ENCODE data around the gene ERFE.

DNA sequence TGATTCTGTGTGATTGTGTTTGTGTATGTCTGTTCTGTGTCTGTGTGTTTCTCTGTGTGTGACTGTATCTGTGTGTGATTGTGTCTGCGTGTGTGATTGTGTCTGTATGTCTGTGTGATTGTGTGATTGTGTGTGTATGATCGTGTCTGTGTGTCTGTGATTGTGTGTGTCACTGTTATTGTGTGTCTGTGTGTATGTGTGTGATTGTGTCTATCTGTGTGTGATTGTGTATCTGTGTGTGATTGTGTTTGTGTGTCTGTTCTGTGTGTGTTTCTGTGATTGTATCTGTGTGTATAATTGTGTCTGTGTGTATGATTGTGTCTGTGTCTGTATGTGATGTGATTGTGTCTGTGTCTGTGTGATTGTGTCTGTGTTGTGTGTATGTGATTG is 32.0 kb upstream of the ERFE start:
- TF ChIP-seq, protein P1, sequence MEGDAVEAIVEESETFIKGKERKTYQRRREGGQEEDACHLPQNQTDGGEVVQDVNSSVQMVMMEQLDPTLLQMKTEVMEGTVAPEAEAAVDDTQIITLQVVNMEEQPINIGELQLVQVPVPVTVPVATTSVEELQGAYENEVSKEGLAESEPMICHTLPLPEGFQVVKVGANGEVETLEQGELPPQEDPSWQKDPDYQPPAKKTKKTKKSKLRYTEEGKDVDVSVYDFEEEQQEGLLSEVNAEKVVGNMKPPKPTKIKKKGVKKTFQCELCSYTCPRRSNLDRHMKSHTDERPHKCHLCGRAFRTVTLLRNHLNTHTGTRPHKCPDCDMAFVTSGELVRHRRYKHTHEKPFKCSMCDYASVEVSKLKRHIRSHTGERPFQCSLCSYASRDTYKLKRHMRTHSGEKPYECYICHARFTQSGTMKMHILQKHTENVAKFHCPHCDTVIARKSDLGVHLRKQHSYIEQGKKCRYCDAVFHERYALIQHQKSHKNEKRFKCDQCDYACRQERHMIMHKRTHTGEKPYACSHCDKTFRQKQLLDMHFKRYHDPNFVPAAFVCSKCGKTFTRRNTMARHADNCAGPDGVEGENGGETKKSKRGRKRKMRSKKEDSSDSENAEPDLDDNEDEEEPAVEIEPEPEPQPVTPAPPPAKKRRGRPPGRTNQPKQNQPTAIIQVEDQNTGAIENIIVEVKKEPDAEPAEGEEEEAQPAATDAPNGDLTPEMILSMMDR (IDR thresholded peaks at IDR 0.05) = no peak
- no peak for TF ChIP-seq POLR2A (IDR thresholded peaks at IDR 0.05)

All from adrenal gland (tissue), 5 donors.